Fibroblast of skin of back (primary cell): ENCODE results near the gene ATXN7L3.
A peak's percentile ranks its signal among the peaks of the same experiment; 100 is the strongest.
"Not testable (repeated sequence)": the region's sequence is repeated elsewhere in the genome, so short reads cannot be mapped to it uniquely, and the experiment has no call there.

Experiments used
- DNase-seq: peaks from one replicate; pipeline ENCODE4 v3.0.0-alpha.2; 2013

ATXN7L3 gene

DNA sequence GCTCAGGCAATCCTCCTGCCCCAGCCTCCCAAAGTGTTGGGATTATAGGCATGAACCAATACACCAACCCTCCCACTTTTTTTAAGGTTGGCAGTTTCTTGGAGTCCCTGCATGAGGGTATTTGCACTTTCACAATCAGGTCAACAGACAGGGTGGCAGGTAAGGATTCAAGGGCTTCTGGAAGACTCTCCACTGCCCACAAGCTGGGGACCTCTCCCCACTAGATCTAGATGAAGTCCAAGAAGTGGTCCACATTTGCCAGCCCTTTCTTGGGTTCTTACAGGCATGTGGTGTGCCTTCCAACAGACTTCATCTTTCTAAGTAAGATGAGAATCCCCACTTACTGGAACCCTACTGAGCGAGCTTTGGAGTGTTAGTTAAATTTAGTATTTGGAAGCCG lies 25.3 kb downstream of the ATXN7L3 start:
- no peak for DNase-seq

GRCh38 chr17:44171931-44172455 lies 27.7 kb downstream of the ATXN7L3 start:
- no peak for DNase-seq

DNA sequence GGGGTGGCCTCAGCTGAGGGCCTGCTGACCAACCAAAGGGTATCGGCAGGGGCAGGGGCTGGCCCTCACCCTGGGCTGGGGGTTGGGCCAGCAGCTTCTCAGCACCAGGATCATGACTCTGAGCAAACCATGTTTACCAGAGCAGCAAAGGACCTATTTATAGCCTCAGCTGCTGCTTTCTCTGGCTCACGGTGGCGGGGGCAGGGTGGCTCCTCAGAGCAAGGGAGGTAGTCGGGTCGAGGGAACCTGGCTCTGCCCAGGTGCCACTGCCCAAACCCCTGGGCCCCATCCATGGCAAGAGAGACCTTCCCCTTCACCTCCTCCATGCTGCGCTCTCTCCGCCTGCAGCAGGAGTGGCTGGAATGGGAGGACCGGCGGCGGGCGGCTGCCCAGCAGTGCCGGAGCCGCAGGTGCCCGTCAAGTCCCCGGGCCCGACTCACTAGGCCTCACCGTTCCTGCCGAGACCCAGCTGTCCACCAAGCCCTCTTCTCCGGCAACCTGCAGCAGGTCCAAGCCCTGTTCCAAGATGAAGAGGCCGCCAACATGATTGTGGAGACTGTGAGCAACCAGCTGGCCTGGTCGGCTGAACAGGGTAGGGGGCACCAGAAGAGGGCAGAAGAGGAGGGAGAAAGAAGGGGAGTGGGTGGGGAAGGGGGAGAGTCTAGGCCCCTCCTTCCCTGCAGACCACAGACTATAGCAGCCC lies 29.0 kb downstream of the ATXN7L3 start, which contains the start of gene ASB16:
Gene ASB16 (plus strand): TSS at position 206 of the 703 bp plus-strand sequence. CDS start 86 bp downstream, at position 292.
- peak; percentile 37 for DNase-seq

DNA sequence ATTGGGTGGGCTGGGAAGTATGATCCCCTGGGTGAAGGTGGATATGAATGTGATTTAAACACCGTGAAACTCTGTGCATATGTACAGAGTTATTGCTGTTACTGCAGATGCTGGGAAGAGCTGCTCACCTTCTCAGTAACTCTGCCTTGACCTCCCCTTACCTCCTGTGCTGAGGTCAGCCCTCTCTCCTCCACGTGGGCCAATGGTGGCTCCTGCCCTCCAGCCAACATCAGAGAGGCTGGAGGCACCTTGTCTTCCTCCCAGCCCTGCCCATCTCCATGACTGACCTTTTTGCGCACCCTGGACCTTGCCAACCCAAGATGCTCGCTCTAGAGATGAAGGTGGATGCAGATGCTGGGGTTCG lies 29.6 kb downstream of the ATXN7L3 start:
- DNase-seq, result no peak

- DNase-seq, result no peak
Observed at GRCh38 chr17:44167181-44167861, 32.4 kb downstream of the ATXN7L3 start.

DNA sequence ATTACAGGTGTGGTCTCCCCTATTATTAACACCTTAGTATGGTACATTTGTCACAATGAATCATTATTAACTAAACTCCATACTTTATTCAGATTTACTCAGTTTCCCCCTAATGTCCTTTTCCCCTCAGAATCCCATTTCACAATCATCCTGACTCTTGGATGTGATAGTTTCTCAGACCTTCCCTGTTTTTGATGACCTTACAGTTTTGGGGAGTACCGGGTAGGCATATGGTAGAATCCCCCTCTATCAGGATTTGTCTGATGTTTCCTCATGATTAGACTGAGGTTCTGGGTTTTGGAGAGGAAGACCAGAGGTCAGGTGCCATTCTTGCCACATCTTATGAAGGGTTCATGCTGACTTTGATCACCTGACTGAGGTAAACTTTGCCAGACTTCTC lies 35.2 kb downstream of the ATXN7L3 start:
- DNase-seq, result no peak

DNA sequence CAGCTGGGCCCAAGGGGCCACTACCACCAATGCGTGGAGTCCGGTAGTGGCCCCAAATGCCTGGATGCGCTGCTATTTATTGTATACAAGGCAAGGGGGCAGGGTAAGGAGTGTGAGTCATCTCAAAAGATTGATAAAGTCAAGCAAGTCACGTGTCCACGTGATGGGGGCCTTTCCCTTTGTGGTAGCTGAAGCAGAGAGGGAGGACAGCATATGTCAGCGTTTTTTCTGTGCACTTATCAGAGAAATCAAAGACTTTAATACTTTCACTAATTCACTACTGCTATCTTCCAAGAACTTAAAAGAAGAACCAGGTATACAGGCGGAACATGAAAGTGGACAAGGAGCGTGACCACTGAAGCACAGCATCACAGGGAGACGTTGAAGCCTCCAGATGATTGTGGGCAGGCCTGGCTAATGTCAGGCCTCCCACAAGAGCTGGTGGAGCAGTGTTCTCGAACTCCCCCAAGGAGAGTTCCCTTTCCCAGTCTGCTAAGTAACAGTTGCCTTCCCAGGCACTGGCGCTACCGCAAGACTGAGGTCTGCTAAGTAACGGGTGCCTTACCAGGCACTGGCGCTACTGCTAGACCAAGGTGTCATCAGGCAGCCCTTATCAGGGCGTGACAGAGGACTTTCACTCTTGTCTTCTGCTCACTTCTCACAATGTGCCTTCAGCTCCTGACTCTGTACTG lies 40.0 kb downstream of the ATXN7L3 start:
- DNase-seq, result peak; percentile 15

GRCh38 chr17:44155488-44155887 lies 44.2 kb downstream of the ATXN7L3 start:
- no peak for DNase-seq

DNA sequence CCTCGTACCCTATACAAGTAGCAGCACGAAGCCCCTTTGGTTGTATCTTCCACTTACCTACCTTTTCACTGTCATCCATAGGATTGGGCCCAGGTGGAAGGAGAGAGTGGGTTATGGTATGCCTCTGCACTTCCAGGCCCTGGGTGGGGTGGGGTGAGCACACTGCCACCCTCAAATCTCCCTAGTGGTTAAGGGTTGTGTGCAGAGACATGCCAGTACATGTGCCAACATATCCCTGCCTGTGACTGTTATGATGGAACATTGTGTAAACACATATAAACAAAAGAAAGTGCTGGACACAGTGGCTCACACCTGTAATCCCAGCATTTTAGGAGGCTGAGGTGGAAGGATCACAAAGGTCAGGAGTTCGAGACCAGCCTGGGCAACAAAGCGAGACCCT lies 46.8 kb downstream of the ATXN7L3 start:
- no peak for DNase-seq

GRCh38 chr17:44149750-44150329 lies 49.8 kb downstream of the ATXN7L3 start:
- DNase-seq, result no peak

DNA sequence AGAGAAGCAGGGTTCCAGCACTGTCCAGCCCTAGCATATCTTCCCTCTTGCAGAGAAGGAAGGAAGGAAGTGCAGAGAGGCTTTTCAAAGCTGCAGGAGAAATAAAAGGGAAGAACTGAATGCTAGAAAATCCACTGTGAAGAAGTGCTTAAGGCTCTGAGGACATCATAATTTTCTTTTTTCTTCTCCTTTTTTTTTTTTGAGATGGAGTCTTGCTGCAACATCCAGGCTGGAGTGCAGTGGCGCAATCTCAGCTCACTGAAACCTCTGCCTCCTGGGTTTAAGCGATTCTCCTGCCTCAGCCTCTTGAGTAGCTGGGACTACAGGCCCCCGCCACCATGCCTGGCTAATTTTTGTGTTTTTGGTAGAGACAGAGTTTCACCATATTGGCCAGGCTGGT lies 50.6 kb downstream of the ATXN7L3 start:
- DNase-seq, result not testable (repeated sequence)

GRCh38 chr17:44147812-44148211 lies 51.9 kb downstream of the ATXN7L3 start:
- no peak for DNase-seq

- no peak for DNase-seq
Observed at GRCh38 chr17:44146375-44147346, 53.0 kb downstream of the ATXN7L3 start.

DNA sequence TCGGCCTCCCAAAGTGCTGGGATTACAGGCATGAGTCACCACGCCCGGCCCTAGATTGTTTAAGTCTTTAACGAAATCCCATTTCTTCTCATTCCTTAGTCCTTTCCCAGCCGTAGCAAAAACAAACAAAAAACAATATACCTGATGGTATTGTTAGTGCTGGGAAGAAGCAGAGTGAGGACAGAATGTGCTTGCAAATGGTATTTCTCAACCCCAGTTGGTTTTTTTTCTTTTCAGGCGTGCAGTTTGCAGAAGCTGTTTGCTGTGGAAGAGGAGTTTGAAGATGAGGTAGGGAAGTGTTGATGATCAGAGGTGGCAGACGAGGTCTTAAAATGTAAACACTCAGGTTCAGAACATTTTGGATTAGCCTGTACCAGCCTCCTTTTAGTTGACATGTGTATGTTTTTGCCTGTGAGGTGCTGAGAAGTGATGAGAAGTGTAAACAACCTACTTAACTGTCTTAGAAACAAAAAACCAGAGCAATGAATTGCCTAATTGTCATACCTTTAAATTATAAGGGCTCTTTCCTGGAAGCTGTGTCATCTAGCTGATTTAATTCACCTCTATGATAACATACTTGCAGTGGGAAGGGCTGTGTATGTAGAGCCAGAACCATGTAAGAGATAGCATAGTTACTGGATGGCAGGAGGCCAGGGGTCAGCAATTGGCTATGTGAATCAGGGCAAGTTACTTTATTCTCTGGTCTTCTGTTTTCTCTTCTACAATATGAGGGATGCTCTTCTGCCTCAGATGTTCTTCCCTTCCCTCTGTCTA lies 54.5 kb downstream of the ATXN7L3 start:
- no peak for DNase-seq

- not testable (repeated sequence) for DNase-seq
Observed at GRCh38 chr17:44143921-44144320, 55.8 kb downstream of the ATXN7L3 start.
